HG03342 (cell line): ENCODE results near the gene CYP27A1.
"Not testable (repeated sequence)": the region's sequence is repeated elsewhere in the genome, so short reads cannot be mapped to it uniquely, and the experiment has no call there.

Experiments
- ATAC-seq: cut with Tn5 transposase; IDR thresholded peaks from one replicate; pipeline ENCODE4 v1.9.1; 2021; ENCODE audit warnings: mild to moderate bottlenecking, moderate library complexity; ENCODE audit not compliant: unreplicated experiment

Gene CYP27A1

GRCh38 chr2:218772759-218773158, 9.2 kb upstream of the CYP27A1 start:
- not testable (repeated sequence) for ATAC-seq

DNA sequence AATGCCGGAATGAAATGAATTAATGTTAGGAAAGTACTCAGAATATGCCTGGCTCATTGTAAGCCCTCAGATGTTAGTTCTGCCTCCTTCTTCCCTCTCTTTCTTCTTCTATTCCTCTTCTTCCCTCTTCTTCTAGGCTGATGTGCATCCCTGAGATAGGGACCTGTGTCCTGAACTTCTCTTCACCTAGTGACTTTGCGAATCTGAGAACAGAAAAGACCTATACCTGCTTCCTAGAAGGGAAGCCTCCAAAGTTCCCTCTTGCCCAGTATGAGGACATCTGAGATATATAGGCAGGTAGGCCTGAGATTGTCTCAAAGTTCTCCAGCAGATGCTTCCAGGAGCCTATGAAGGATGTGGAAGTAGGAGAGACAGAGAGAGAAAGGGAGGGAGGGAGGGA, 8.1 kb upstream of the CYP27A1 start:
- no peak for ATAC-seq

- ATAC-seq: no peak
These were observed 5.5 kb upstream of the CYP27A1 start for GRCh38 chr2:218776488-218776887.

DNA sequence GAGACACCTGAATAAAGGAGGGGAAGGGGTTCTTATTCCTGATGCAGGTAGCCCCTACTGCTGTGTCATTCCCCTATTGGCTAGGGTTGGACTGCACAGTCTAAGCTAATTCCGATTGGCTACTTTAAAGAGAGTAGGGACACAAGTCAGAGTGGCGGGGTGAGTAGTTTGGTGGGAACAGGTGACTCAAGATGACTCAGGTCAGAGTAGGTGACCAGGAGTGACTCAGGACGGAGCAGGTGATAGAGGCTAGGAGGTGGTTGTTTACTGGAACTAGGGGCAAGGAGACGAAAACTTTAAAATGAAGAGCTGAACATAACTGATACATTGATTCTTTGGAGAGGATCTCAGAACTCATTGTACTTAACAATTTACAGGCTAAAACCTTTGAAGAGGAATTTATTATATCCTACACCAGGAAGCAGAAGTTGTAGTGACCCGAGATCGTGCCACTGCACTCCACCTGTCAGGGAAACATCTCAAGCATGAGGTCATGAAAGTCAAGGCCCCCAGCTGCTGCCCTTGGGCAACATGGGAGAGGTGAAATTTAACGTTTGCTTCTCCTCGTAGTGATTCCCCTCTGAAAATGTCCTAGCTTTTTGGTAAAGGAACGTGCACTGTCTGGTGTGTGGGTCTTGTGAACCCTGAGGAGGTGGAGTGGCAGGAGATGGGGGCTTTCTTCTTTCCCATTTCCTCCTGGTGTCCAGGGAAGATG, 4.5 kb upstream of the CYP27A1 start:
- no peak for ATAC-seq

DNA sequence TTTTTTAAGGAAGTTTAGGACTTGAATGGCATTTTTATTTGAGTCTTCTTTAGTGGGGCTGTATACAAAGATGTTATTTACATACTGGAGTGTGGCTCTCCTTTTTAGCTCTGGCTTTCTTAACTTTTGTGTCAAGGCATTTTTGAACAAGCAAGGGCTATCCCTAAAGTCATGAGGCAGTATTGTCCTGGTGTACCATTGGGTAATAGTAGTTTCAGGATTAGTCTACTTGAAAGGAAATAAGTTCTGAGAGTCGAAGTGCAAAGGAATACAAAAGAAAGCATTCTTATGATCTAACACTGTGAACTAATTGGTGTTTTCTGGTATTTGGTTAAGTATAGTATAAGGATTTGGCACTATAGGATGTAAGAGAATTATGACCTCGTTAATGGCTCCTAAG, 1.9 kb upstream of the CYP27A1 start:
- ATAC-seq: no peak

DNA sequence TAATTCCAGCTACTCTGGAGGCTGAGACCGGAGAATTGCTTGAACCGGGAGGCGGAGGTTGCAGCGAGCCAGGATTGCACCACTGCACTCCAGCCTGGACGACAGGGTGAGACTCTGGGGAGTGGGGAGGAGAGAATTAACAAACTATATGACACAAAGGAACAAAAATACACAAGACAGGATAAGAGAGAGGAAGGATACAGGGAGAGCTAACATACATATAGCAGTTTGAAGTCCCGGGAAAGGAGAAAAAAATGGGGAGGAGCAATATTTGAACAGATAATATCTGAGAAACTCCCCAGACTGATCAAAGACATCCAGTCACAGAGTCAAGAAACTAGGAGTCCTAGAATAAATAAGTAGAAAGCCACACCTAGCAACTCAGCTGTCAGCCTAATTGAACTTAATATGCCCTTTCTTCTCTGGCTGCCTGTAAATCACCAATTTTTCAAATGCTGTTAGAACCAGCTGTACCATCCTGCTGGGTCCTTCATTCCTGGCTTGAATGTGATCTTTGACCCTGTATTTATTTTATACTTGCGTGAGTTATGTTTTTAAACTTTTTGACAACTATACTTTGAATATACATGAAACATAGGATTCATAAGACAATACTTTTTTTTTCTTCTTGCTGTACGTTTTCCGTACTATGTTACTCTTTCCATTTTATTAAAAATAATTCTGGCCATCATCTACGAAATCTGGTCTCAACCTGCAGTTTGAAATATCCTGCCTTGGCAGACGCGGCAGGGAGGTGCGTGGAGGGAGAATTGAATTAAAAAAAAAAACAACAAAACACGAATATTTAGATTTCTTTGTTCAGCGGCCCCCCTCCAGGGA, 876 bp upstream of the CYP27A1 start:
- ATAC-seq: no peak

- no peak for ATAC-seq
These were observed 539 bp downstream of the CYP27A1 start for GRCh38 chr2:218782528-218782844.

DNA sequence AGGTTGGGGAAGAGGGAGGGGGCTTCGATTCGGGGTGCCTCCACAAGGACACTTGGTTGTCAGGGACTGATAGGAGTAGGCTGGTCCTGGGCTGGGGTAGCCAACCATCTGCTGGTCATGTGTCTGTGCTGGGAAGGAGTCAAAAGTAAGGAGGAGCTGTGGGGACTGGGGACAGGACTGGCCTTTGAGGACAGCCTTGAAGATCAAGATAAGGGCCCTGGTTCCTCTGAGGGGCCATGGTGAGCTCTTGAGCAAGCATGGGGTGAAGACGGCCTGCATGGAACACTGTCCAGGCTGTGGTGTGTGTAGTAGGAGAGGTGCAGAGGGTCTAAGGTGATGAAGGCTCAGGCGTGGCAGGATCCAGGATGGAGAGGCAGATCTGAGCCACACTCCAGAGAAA, 1.7 kb downstream of the CYP27A1 start:
- no peak for ATAC-seq

DNA sequence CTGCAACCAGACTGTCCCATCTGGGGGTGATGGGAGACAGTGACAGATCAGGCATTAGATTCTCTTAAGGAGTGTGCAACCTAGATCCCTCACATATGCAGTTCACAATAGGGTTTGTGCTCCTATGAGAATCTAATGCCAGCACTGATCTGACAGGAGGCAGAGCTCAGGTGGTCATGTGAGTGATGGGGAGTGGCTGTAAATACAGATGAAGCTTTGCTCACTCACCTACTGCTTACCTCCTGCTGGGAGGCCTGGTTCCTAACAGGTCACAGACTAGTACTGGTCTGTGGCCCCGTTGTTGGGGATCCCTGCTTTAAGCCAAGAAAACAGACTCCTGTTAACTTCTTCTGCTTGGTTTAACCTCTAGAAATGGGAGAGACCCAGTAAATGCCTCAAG, 3.2 kb downstream of the CYP27A1 start:
- no peak for ATAC-seq

- no peak for ATAC-seq
These were observed 4.2 kb downstream of the CYP27A1 start for GRCh38 chr2:218786133-218786532.

GRCh38 chr2:218788529-218789255, 6.7 kb downstream of the CYP27A1 start:
- no peak for ATAC-seq

- no peak for ATAC-seq
These were observed 10.5 kb downstream of the CYP27A1 start for GRCh38 chr2:218792433-218792832.

GRCh38 chr2:218796691-218797090, 14.7 kb downstream of the CYP27A1 start:
- ATAC-seq: no peak

DNA sequence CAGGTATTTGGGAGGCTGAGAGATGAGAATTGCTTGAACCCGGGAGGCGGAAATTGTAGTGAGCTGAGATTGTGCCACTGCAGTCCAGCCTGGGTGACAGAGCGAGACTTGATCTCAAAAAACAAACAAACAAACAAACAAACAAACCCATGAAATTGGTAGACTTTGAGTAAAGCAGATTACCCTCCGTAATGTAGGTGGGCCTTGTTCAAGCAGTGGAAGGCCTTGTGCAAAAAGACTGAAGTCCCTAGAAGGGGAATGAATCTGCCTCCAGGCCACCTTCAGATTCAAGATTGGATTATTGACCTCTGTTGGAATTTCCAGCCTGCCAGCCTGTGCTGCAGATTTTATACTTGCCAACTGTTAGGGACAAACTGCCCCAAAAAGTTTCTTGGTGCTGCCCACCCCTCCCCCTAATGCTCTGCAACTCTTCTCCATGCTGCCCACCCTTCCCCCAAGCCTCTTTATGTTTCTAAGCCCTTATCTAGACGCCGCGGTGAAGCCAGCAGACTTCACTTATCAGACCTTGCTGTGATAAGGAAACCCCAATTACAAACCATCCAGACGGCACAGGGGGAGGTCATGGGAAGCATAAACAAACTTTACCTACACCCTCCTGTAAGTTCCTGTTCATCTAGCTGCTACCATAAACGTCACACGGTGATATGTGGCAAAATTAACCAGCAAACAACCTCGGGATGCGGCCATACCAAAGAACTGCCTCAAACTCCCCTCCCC, 17.0 kb downstream of the CYP27A1 start:
- no peak for ATAC-seq

DNA sequence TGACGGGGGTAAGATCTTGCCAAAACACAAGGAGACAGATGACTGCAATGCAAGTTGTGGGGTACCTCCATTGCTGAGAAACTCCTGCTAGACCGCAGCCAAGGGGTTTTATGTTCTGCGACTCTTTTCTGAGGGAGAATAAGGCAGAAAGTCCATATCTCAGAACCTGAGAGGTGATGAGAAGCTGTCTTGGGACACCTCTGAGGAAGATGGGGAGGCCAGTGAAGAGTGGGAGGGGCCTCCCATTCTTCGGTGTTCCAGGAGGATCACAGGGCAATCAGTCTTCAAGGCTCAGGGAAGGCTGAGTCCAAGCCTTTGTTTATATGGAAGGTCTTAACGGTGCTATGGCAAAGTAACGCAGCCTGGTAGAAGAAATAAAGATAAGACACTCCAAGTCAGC, 18.0 kb downstream of the CYP27A1 start:
- no peak for ATAC-seq

- ATAC-seq: no peak
These were observed 20.5 kb downstream of the CYP27A1 start for GRCh38 chr2:218802386-218802994.

GRCh38 chr2:218804817-218805216, 22.9 kb downstream of the CYP27A1 start:
- no peak for ATAC-seq

GRCh38 chr2:218805627-218806026, 23.7 kb downstream of the CYP27A1 start:
- ATAC-seq: no peak

DNA sequence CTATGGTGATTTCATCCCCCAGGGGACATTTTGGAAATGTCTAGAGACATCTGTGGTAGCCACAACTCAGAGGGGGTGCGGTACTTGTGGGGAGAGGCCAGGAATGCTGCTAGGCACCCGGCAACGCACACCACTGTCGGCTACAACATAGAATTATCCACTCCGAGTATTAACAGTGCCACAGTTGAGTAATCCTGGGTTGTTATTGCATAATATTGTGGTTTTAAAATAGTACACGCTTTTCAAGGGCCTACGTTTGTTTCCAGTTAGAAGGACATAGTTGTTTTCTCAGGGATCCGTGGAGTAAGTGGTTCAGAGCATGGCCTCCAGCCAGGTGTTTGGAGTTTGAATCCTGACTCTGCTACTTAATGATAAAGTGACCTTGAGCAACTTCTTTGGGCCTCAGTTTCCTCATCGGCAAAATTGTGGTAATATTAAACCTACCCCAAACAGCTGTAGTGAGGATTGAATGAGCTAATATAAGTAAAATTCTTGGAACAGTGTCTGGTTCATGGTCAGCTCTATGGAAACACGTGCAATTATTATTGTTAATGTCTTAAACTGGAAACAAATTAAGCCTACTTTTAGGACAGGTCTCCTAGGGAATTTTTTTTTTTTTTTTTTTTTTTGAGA, 24.5 kb downstream of the CYP27A1 start:
- ATAC-seq: peak; percentile 52

DNA sequence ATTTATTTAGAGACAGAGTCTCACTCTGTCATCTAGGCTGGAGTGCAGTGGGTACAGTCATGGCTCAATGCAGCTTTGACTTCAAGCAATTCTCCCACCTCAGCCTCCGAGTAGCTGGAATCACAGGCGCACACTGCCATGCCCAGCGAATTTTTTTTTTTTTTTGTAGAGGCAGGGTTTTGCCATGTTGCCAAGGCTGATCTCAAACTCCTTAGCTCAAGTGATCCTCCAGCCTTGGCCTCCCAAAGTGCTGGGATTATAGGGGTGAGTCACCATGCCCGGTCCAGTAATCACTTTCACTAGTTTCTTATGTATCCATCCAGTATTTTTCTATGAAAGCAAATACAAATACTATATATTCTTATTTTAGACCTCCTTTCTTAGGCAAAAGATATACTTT, 25.7 kb downstream of the CYP27A1 start:
- ATAC-seq: no peak
